ENCODE data around the gene AP4B1.

Gene AP4B1

DNA sequence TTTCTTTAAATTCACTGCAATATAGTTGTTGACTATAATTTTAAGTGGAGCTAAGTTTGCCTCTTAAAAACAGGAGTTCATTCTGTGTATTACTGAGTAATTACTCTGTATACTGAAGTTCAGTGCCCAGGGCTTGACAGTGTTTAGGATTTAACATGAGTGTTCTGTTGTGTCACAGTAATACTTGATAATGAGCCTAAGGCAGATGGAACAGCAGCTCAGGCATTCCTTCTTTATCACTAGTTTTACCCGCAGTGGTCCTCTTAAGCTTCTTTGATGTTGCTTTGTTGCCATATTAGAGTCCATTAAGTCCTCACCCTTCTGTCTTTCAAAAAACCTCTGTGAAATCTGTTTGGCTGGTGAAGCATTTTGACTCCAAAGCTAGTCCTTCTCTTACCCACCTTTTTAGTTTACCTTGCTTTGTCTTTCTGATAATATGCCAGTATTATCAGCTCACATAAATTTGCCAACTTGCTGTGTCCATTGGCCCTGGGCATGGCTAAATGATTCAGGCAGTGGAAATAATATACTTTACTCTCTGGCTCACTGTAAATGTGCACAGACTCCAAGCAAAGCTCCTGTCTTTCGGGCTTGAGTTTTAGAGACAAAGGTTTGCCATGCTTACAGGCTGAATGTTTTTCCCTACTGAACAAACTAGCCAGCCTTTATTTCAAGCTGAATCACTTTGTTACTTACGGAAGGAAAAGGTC is 42.2 kb upstream of the AP4B1 start:
- peak overlapping the region; percentile 81 for H3K27ac ChIP-seq
- H3K4me1 ChIP-seq (ENCODE audit: control insufficient read depth in 1 of 2, insufficient read depth in 1 of 2, low read depth in 1 of 2, low read length in 1 of 2), result peaks cover 58 to 70% of the 10 kb centered on the region in 2 experiments
- H3K27me3 ChIP-seq, result no peaks in the 10 kb centered on the region
- peaks cover 3% of the 10 kb centered on the region for H3K36me3 ChIP-seq
- no peaks in the 10 kb centered on the region for H3K9me3 ChIP-seq
- H3K4me3 ChIP-seq (ENCODE audit: low read depth in 1 of 2, low read length in 1 of 2), result no peak overlapping the region
- TF ChIP-seq, protein P1, sequence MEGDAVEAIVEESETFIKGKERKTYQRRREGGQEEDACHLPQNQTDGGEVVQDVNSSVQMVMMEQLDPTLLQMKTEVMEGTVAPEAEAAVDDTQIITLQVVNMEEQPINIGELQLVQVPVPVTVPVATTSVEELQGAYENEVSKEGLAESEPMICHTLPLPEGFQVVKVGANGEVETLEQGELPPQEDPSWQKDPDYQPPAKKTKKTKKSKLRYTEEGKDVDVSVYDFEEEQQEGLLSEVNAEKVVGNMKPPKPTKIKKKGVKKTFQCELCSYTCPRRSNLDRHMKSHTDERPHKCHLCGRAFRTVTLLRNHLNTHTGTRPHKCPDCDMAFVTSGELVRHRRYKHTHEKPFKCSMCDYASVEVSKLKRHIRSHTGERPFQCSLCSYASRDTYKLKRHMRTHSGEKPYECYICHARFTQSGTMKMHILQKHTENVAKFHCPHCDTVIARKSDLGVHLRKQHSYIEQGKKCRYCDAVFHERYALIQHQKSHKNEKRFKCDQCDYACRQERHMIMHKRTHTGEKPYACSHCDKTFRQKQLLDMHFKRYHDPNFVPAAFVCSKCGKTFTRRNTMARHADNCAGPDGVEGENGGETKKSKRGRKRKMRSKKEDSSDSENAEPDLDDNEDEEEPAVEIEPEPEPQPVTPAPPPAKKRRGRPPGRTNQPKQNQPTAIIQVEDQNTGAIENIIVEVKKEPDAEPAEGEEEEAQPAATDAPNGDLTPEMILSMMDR (IDR thresholded peaks at IDR 0.05), result no peak

DNA sequence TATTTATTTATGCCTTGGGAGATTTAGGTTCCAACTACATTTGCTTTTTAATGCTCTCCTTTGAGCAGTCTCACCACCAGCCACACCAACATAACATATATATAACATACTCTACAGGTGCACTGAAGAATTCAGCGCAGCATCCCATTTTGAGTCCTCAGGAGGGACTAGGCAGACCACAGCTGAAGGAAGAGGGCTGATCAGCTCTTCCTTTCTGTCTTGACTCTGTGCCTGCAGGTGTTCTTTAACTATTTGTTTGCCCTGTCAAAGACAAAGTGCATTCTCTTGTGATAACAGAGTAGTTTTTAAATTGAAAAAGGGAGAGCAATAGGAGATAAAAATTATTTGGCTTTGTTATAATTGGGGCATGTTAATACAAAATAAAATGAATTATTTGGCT is 41.5 kb upstream of the AP4B1 start:
- H3K27me3 ChIP-seq, result no peaks in the 10 kb centered on the region
- H3K9me3 ChIP-seq, result no peaks in the 10 kb centered on the region
- TF ChIP-seq, protein P1 (IDR thresholded peaks at IDR 0.05), result no peak
- H3K27ac ChIP-seq, result peak overlapping the region; percentile 81
- no peak overlapping the region for H3K4me3 ChIP-seq (ENCODE audit: low read depth in 1 of 2, low read length in 1 of 2)
- H3K4me1 ChIP-seq (ENCODE audit: control insufficient read depth in 1 of 2, insufficient read depth in 1 of 2, low read depth in 1 of 2, low read length in 1 of 2), result peaks cover 62 to 76% of the 10 kb centered on the region in 2 experiments
- H3K36me3 ChIP-seq, result peaks cover 10% of the 10 kb centered on the region

DNA sequence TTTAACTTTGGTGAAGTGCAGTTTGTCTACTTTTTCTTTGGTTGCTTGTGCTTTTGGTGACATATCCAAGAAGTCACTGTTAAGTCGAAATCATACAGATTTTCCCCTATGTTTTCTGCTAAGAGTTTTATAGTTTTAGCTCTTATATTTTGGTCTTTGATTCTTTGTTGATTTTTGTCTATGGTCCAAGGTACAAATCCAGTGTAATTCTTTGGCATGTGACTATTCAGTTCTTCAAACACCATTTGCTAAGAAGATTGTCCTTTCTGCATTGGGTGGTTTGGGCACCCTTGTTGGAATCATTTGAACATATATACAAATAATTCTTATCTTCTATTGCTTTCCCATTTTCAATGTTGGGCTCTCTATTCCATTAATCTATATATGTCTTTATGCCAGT is 40.7 kb upstream of the AP4B1 start:
- no peak overlapping the region for H3K4me3 ChIP-seq (ENCODE audit: low read depth in 1 of 2, low read length in 1 of 2)
- TF ChIP-seq, protein P1 (IDR thresholded peaks at IDR 0.05), result no peak
- no peaks in the 10 kb centered on the region for H3K9me3 ChIP-seq
- H3K27me3 ChIP-seq, result no peaks in the 10 kb centered on the region
- peaks cover 18% of the 10 kb centered on the region for H3K36me3 ChIP-seq
- peaks cover 69 to 83% of the 10 kb centered on the region in 2 experiments for H3K4me1 ChIP-seq (ENCODE audit: control insufficient read depth in 1 of 2, insufficient read depth in 1 of 2, low read depth in 1 of 2, low read length in 1 of 2)
- H3K27ac ChIP-seq, result peak overlapping the region; percentile 26

DNA sequence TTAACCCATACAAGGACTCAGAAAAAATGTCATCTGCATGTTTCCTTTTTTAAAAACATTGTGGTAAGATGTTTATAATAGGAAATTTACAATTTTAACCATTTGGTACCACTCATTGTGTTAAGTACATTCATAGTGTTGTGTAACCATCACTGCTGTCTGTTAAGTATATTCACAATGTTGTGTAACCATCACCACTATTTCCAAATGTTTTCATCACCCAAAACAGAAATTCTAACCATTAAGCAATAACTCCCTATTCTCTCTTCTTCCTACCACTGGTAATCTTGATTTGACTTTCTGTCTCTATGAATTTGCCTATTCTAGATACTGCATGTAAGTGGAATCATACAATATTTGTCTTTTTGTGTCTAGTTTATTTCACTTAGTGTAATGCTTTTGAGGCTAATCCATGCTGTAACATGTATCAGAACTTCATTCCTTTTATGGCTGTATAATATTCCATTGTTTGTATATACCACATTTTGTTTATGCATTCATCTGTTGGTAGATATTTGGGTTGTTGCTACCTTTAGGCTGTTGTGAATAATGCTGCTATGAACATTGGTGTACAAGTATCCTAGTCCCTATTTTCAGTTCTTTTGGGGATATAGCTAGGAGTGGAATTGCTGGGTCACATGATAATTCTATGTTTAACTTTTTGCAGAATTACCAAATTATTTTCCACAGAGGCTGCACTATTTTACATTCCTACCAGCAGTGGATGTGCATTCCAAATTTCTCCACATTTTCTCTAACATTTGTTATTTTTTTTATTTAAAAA is 38.6 kb upstream of the AP4B1 start:
- Histone ChIP-seq H3K4me3 (ENCODE audit: low read depth in 1 of 2, low read length in 1 of 2) (peak overlapping the region in 1 of 2 experiments; percentile 1), H3K27me3 (no peaks in the 10 kb centered on the region), H3K4me1 (ENCODE audit: control insufficient read depth in 1 of 2, insufficient read depth in 1 of 2, low read depth in 1 of 2, low read length in 1 of 2) (peaks cover 82 to 95% of the 10 kb centered on the region in 2 experiments), H3K27ac (peak overlapping the region; percentile 63), H3K9me3 (no peaks in the 10 kb centered on the region), H3K36me3 (peaks cover 19% of the 10 kb centered on the region)
- TF ChIP-seq, protein P1 (IDR thresholded peaks at IDR 0.05), result no peak

DNA sequence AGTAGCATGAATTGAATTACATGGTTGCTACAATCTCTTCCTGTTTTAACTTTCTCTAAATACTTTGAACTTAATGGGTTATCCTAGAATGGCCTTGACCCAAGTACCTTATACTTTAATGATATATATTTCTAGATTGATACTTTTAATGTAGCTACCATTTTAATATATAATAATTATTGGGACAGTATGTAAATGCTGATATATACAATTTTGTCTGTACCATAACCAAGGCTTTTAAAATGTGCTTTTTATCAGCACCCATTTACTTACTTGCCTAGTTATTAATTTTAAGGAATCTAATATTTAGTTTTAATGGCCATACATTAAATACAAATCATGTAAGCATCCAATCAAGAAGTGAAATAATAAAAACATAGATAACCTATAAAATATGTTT is 37.9 kb upstream of the AP4B1 start:
- H3K27me3 ChIP-seq, result no peaks in the 10 kb centered on the region
- no peak overlapping the region for H3K4me3 ChIP-seq (ENCODE audit: low read depth in 1 of 2, low read length in 1 of 2)
- peak overlapping the region; percentile 63 for H3K27ac ChIP-seq
- H3K9me3 ChIP-seq, result no peaks in the 10 kb centered on the region
- H3K4me1 ChIP-seq (ENCODE audit: control insufficient read depth in 1 of 2, insufficient read depth in 1 of 2, low read depth in 1 of 2, low read length in 1 of 2), result peaks cover 82 to 93% of the 10 kb centered on the region in 2 experiments
- TF ChIP-seq, protein P1 (IDR thresholded peaks at IDR 0.05), result no peak
- peaks cover 19% of the 10 kb centered on the region for H3K36me3 ChIP-seq
